ENCODE data around the gene SLC39A11.

GRCh38 chr17:73028299-73028755, 64.2 kb downstream of the SLC39A11 start:
- TF ChIP-seq ARID4B (CRISPR knock-in tag; IDR thresholded peaks at IDR 0.05; ENCODE audit: borderline replicate concordance) (no peak), CREB1 (CRISPR knock-in tag; IDR thresholded peaks at IDR 0.05) (no peak), CTCF (IDR thresholded peaks at IDR 0.05) (no peak), HMGXB4 (CRISPR knock-in tag; IDR thresholded peaks at IDR 0.05) (no peak)
